Measurements from ENCODE around the gene WNT11. TPM values are rescaled to one million over a fixed set of nuclear protein-coding genes. Genes with fewer than 3 reads are reported as not detected.

Gene WNT11
- total RNA-seq, 1 donor from 2014 or later: 3.6 TPM

DNA sequence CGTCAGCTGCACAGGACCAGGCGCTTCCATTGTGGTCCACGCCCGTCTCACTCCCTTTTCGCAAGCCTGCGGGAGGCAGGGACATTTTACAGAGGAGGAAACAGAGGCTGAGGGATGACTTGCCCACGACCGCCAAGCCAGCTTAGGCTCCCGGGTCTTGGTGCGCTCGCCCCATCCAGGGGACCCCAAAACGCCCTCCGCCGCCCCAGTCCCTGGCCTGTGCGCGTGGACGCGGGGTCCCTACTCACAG lies 300 bp downstream of the WNT11 start:
- Mint-ChIP-seq H3K4me3 (ENCODE audit: unreplicated experiment) (peak overlapping the region; percentile 78), H3K36me3 (ENCODE audit: low read depth, unreplicated experiment) (no peaks in the 10 kb centered on the region), H3K27me3 (ENCODE audit: unreplicated experiment) (peaks cover 9% of the 10 kb centered on the region), H3K4me1 (ENCODE audit: unreplicated experiment) (peaks cover 12% of the 10 kb centered on the region), H3K27ac (ENCODE audit: unreplicated experiment) (no peak overlapping the region), H3K9me3 (ENCODE audit: unreplicated experiment) (no peaks in the 10 kb centered on the region)
- DNase-seq (ENCODE audit: low spot score): no peak
- no peak for TF ChIP-seq CTCF (IDR thresholded peaks at IDR 0.05; ENCODE audit: unreplicated experiment)

DNA sequence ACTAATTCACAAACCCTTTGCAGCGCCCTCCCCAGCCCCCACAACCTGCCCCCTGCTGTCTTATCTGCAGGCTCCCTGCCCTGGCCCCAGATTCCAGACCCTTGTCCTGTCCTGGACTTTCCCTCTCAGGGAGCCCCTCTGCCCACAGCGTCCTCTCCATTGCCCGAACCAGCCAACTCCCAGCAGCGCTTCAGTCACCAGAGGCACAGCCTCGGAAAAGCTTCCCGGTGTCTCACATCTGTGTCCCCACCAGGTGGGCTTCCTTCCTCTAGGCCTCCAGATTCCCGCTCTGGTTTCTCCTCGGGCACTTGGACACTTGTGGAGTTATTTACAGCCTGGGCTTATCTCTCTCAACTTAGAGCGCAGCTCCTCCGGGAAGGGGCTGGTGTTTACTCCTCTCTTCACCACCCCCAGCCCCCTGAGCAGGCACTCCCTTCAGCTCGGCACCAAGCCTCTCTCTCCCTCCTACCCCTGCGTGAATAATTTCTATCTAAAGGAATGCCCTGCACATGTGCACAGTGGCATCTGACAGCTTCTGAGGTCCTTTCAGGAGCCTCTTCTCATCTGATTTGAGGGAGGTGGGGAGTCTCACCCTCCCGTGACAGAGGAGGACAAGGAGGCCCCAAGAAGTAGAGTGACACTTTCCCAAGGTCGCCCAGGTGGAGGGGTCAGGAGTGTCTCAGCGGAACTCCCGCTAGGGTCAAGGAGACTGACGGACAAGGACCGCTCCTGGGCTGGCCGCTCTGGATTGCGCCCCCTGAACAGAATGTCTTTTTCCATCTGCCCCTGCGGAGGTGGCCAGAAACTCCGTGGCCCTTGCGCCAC lies 838 bp downstream of the WNT11 start:
- Mint-ChIP-seq H3K27me3 (ENCODE audit: unreplicated experiment) (peaks cover 8% of the 10 kb centered on the region), H3K4me1 (ENCODE audit: unreplicated experiment) (peaks cover 12% of the 10 kb centered on the region)

GRCh38 chr11:76203937-76204336 lies 2.4 kb downstream of the WNT11 start:
- TF ChIP-seq CTCF (IDR thresholded peaks at IDR 0.05; ENCODE audit: unreplicated experiment): no peak
- Mint-ChIP-seq H3K4me3 (ENCODE audit: unreplicated experiment) (no peak overlapping the region), H3K36me3 (ENCODE audit: low read depth, unreplicated experiment) (no peaks in the 10 kb centered on the region), H3K9me3 (ENCODE audit: unreplicated experiment) (no peaks in the 10 kb centered on the region), H3K27ac (ENCODE audit: unreplicated experiment) (no peak overlapping the region), H3K4me1 (ENCODE audit: unreplicated experiment) (peaks cover 12% of the 10 kb centered on the region), H3K27me3 (ENCODE audit: unreplicated experiment) (peaks cover 8% of the 10 kb centered on the region)
- DNase-seq (ENCODE audit: low spot score): no peak

More for the DNA sequence above, 838 bp downstream of the WNT11 start:
- Mint-ChIP-seq H3K27ac (ENCODE audit: unreplicated experiment) (no peak overlapping the region), H3K9me3 (ENCODE audit: unreplicated experiment) (no peaks in the 10 kb centered on the region), H3K4me3 (ENCODE audit: unreplicated experiment) (peak overlapping the region; percentile 78), H3K36me3 (ENCODE audit: low read depth, unreplicated experiment) (no peaks in the 10 kb centered on the region)
- TF ChIP-seq CTCF (IDR thresholded peaks at IDR 0.05; ENCODE audit: unreplicated experiment): no peak
- DNase-seq (ENCODE audit: low spot score): no peak

GRCh38 chr11:76203131-76203925 lies 3.0 kb downstream of the WNT11 start:
- no peaks in the 10 kb centered on the region for H3K36me3 Mint-ChIP-seq (ENCODE audit: low read depth, unreplicated experiment)
- TF ChIP-seq CTCF (IDR thresholded peaks at IDR 0.05; ENCODE audit: unreplicated experiment): no peak
- DNase-seq (ENCODE audit: low spot score): no peak
- H3K27ac Mint-ChIP-seq (ENCODE audit: unreplicated experiment): no peak overlapping the region
- H3K27me3 Mint-ChIP-seq (ENCODE audit: unreplicated experiment): peaks cover 8% of the 10 kb centered on the region
- H3K9me3 Mint-ChIP-seq (ENCODE audit: unreplicated experiment): no peaks in the 10 kb centered on the region
- peaks cover 12% of the 10 kb centered on the region for H3K4me1 Mint-ChIP-seq (ENCODE audit: unreplicated experiment)
- no peak overlapping the region for H3K4me3 Mint-ChIP-seq (ENCODE audit: unreplicated experiment)
